GM12878 (cell line): ENCODE measurements around the gene RPUSD3.

Experiments
- EZH2 ChIP-seq: IDR thresholded peaks from 2 replicates; pipeline ENCODE4 v1.6.1; 2012; ENCODE audit warnings: low read depth, mild to moderate bottlenecking, control low read depth, inconsistent platforms, low read length, borderline replicate concordance; ENCODE audit not compliant: control insufficient read depth
- GABPA ChIP-seq: IDR thresholded peaks from 2 replicates; pipeline ENCODE4 v1.6.1; 2014; ENCODE audit warnings: antibody characterized with exemption, low read depth, mild to moderate bottlenecking, inconsistent platforms
- JUND ChIP-seq: IDR thresholded peaks from 2 replicates; pipeline ENCODE4 v1.6.1; 2012; ENCODE audit warnings: low read depth, mild to moderate bottlenecking, low read length, improper control_type of control experiment, moderate library complexity
- NKRF ChIP-seq: fragments of 450-650 bp; conservative IDR thresholded peaks from 2 replicates; pipeline ENCODE4 v1.6.1; 2017; ENCODE audit warnings: mild to moderate bottlenecking, moderate library complexity
- POLR2A ChIP-seq: IDR thresholded peaks from 2 replicates; pipeline ENCODE4 v1.6.1; 2011; ENCODE audit warnings: low read depth, mild to moderate bottlenecking, low read length
- RUNX3 ChIP-seq: IDR thresholded peaks from 2 replicates; pipeline ENCODE4 v1.6.1; 2012; ENCODE audit warnings: low read length, inconsistent platforms

GRCh38 chr3:9883706-9884554 lies 40.1 kb upstream of the RPUSD3 start:
- no peak for TF ChIP-seq NKRF
- TF ChIP-seq EZH2 = no peak
- no peak for TF ChIP-seq POLR2A
- TF ChIP-seq RUNX3 = no peak
- no peak for TF ChIP-seq JUND
- no peak for TF ChIP-seq GABPA
